Liver (tissue), 9 donors: ENCODE data around the gene NOP10. TPM values are rescaled to one million over a fixed set of nuclear protein-coding genes. Genes with fewer than 3 reads are reported as not detected.
A peak's percentile ranks its signal among the peaks of the same experiment; 100 is the strongest.

Source experiments
- DNase-seq: peaks from one replicate; pipeline ENCODE4 v3.0.0-alpha.2; 2017; ENCODE audit warnings: low spot score
- H3K27ac ChIP-seq, 2 donors: one replicate each; pipeline ENCODE4 v1.7.0; 2013; ENCODE audit warnings: inconsistent platforms in 2 of 2, low read length in 2 of 2, control low read depth in 1 of 2, low read depth in 1 of 2, mild to moderate bottlenecking in 1 of 2
- H3K27me3 ChIP-seq, 4 donors: one replicate each; pipeline versions ENCODE4 v1.6.1 to v1.7.0; 2013; ENCODE audit warnings: low read length in 3 of 4, inconsistent platforms in 1 of 4, mild to moderate bottlenecking in 1 of 4, moderate library complexity in 1 of 4; ENCODE audit not compliant: control insufficient read depth in 4 of 4, insufficient read depth in 4 of 4
- H3K36me3 ChIP-seq, 4 donors: one replicate each; pipeline versions ENCODE4 v1.6.1 to v1.7.0; 2013; ENCODE audit warnings: low read length in 3 of 4, mild to moderate bottlenecking in 3 of 4, low read depth in 1 of 4, moderate library complexity in 1 of 4; ENCODE audit not compliant: control insufficient read depth in 4 of 4, insufficient read depth in 3 of 4
- H3K4me1 ChIP-seq, 4 donors: one replicate each; pipeline versions ENCODE4 v1.6.1 to v1.7.0; 2013; ENCODE audit warnings: low read length in 3 of 4, mild to moderate bottlenecking in 3 of 4, moderate library complexity in 1 of 4; ENCODE audit not compliant: control insufficient read depth in 4 of 4, insufficient read depth in 4 of 4
- H3K4me3 ChIP-seq, 3 donors: one replicate each; pipeline versions ENCODE4 v1.6.1 to v1.7.0; 2013; ENCODE audit warnings: low read length in 3 of 3, control low read depth in 1 of 3, low read depth in 1 of 3, mild to moderate bottlenecking in 1 of 3
- H3K9ac ChIP-seq, 2 donors: one replicate each; pipeline ENCODE4 v1.7.0; 2013; ENCODE audit warnings: low read length in 2 of 2, mild to moderate bottlenecking in 2 of 2, moderate library complexity in 2 of 2, control low read depth in 1 of 2, low read depth in 1 of 2
- H3K9me3 ChIP-seq, 4 donors: one replicate each; pipeline versions ENCODE4 v1.6.1 to v1.7.0; 2013; ENCODE audit warnings: low read length in 3 of 4; ENCODE audit not compliant: control insufficient read depth in 4 of 4
- ATF3 ChIP-seq: IDR thresholded peaks from 2 replicates; pipeline ENCODE4 v1.6.1; 2016; ENCODE audit warnings: antibody characterized with exemption
- EGR1 ChIP-seq, 2 donors: IDR thresholded peaks; 2 replicates each; pipeline ENCODE4 v1.6.1; 2016 to 2018; ENCODE audit warnings: antibody characterized with exemption in 2 of 2, low read depth in 2 of 2
- FOXA1 ChIP-seq: IDR thresholded peaks from 2 replicates; pipeline ENCODE4 v1.6.1; 2016; ENCODE audit warnings: antibody characterized with exemption
- FOXA2 ChIP-seq: IDR thresholded peaks from 2 replicates; pipeline ENCODE4 v1.6.1; 2016; ENCODE audit warnings: antibody characterized with exemption
- GABPA ChIP-seq, 2 donors: IDR thresholded peaks in 1 of 2; conservative IDR thresholded peaks in 1 of 2; 2 replicates each; pipeline ENCODE4 v1.6.1; 2016; ENCODE audit warnings: antibody characterized with exemption in 2 of 2, mild to moderate bottlenecking in 1 of 2, moderate library complexity in 1 of 2
- HNF4A ChIP-seq, 2 donors: conservative IDR thresholded peaks; 2 replicates each; pipeline ENCODE4 v1.6.1; 2016; ENCODE audit warnings: antibody characterized with exemption in 2 of 2, mild to moderate bottlenecking in 2 of 2
- HNF4G ChIP-seq: IDR thresholded peaks from 2 replicates; pipeline ENCODE4 v1.6.1; 2016; ENCODE audit warnings: antibody characterized with exemption
- JUND ChIP-seq, 2 donors: IDR thresholded peaks; 2 replicates each; pipeline ENCODE4 v1.6.1; 2016; ENCODE audit warnings: antibody characterized with exemption in 2 of 2
- NR2F2 ChIP-seq: IDR thresholded peaks from 2 replicates; pipeline ENCODE4 v1.6.1; 2016; ENCODE audit warnings: antibody characterized with exemption
- RAD21 ChIP-seq, 2 donors: IDR thresholded peaks; 2 replicates each; pipeline ENCODE4 v1.6.1; 2016; ENCODE audit warnings: antibody characterized with exemption in 2 of 2, mild to moderate bottlenecking in 2 of 2
- RXRA ChIP-seq, 2 donors: IDR thresholded peaks; 2 replicates each; pipeline ENCODE4 v1.6.1; 2017 to 2018; ENCODE audit warnings: antibody characterized with exemption in 2 of 2, mild to moderate bottlenecking in 1 of 2
- SP1 ChIP-seq: IDR thresholded peaks from 2 replicates; pipeline ENCODE4 v1.6.1; 2018; ENCODE audit warnings: antibody characterized with exemption, mild to moderate bottlenecking
- TAF1 ChIP-seq: conservative IDR thresholded peaks from 2 replicates; pipeline ENCODE4 v1.6.1; 2016; ENCODE audit warnings: antibody characterized with exemption, mild to moderate bottlenecking
- YY1 ChIP-seq: IDR thresholded peaks from 2 replicates; pipeline ENCODE4 v1.6.1; 2016; ENCODE audit warnings: antibody characterized with exemption, mild to moderate bottlenecking
- WGBS: extraction: QIAGEN DNeasy Blood & Tissue Kit; methylation state at CpG from one replicate; pipeline ENCODE4 v1.1.7; 2013; 5-methylcytosine and 5-hydroxymethylcytosine counted together
- polyA plus RNA-seq, 2 donors: library from polyadenylated mRNA; stranded (reverse) in 1 of 2; unstranded in 1 of 2; fragments of 200-250 nt in 1 of 2; fragments of >200 nt in 1 of 2; fragmentation: Nextera tagmentation in 1 of 2; extraction: Ambion mirVana in 1 of 2; gene quantifications; one replicate each; pipeline versions ENCODE4 v1.2.1 to v1.2.3, GENCODE V29; 2013 to 2015
- total RNA-seq, 2 donors: library from RNA; depleted of rRNA; stranded (reverse); fragments of >200 nt; gene quantifications; one replicate each; pipeline ENCODE4 v1.2.3, GENCODE V29; 2014
- TF ChIP-seq, protein P1 (sequence below): IDR thresholded peaks from 2 replicates; pipeline ENCODE4 v1.6.1; 2016; ENCODE audit warnings: antibody characterized with exemption
- TF ChIP-seq, protein P2 (sequence below): fragments of 150-350 bp; IDR thresholded peaks from 2 replicates; pipeline ENCODE4 v1.5.1; 2017; ENCODE audit warnings: improper control_type of control experiment, low read depth, low read length; ENCODE audit not compliant: missing input control
- donor health status: healthy.
- donor health status: healthy.
- donor health status: healthy.
- donor health status: healthy.
- donor health status: healthy.

Gene NOP10
- total and polyA plus RNA-seq, 4 donors: 104 to 223 (median 125) TPM

DNA sequence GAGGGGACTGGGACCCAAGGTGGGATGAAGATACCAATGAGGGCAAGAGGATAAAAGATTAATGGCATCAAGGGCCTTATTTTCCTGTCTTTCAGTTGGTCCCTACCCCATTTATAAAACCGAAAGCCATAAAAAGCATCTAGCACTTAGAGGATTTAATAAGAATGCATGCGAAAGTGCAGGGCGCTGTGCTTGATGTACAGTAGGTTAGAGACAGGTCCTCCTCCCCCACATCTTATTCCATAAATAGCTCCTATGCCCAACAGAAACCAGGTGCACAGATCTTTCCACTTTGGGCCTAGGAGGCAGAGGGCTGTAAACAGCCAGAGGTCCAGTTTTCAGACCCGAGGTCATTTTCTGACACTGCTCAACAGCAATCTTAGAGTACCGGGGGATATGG is 22.9 kb upstream of the NOP10 start:
- Histone ChIP-seq H3K36me3 (no peaks in the 10 kb centered on the region), H3K9me3 (no peaks in the 10 kb centered on the region), H3K27ac (no peak overlapping the region), H3K9ac (no peak overlapping the region), H3K4me3 (peak overlapping the region in 1 of 3 donors; percentile 86), H3K27me3 (no peaks in the 10 kb centered on the region), H3K4me1 (peaks cover 0 to 19% (median 12%) of the 10 kb centered on the region in 4 donors)
- DNase-seq: no peak
- 53% methylated on average over 5 of the region's 5 CpGs for WGBS
- TF ChIP-seq SP1 (no peak), FOXA1 (no peak), YY1 (no peak), TAF1 (no peak), NR2F2 (no peak), GABPA (IDR thresholded peaks at IDR 0.05 in 1 of 2, conservative IDR thresholded peaks at IDR 0.05 in 1 of 2) (no peak), RAD21 (IDR thresholded peaks at IDR 0.05) (no peak), ATF3 (no peak), FOXA2 (no peak), EGR1 (IDR thresholded peaks at IDR 0.05; ENCODE audit: low read depth in 2 of 2) (no peak)
- TF ChIP-seq, protein P1, sequence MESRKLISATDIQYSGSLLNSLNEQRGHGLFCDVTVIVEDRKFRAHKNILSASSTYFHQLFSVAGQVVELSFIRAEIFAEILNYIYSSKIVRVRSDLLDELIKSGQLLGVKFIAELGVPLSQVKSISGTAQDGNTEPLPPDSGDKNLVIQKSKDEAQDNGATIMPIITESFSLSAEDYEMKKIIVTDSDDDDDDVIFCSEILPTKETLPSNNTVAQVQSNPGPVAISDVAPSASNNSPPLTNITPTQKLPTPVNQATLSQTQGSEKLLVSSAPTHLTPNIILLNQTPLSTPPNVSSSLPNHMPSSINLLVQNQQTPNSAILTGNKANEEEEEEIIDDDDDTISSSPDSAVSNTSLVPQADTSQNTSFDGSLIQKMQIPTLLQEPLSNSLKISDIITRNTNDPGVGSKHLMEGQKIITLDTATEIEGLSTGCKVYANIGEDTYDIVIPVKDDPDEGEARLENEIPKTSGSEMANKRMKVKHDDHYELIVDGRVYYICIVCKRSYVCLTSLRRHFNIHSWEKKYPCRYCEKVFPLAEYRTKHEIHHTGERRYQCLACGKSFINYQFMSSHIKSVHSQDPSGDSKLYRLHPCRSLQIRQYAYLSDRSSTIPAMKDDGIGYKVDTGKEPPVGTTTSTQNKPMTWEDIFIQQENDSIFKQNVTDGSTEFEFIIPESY: no peak

- Histone ChIP-seq H3K36me3 (no peaks in the 10 kb centered on the region), H3K4me1 (peaks cover 0 to 19% (median 12%) of the 10 kb centered on the region in 4 donors), H3K27ac (no peak overlapping the region), H3K9me3 (no peaks in the 10 kb centered on the region), H3K27me3 (no peaks in the 10 kb centered on the region), H3K4me3 (no peak overlapping the region), H3K9ac (no peak overlapping the region)
- TF ChIP-seq JUND (IDR thresholded peaks at IDR 0.05): no peak
- WGBS: 90% methylated on average over 16 of the region's 16 CpGs
- no peak for DNase-seq
Observed at GRCh38 chr15:34365091-34365825, 22.3 kb upstream of the NOP10 start.

DNA sequence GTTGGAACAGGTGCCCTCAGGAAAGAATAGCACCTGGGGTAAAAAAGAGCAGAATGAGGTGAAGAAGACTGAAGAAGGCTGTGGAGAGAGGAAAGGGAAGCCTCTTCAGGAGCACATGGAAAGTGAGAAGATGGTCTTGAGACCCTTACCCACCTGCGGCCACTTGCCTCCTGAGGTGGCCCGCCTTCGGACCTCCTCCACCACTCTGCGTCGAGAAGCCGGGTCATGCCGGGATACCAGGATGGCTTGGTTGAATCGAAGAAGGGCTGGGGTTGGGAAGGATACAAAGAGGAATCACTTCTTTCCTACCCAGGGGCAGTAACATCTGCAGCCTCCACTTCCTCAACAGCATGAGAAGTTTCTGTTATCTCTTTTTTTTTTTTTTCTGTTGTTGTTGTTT is 21.1 kb upstream of the NOP10 start:
- H3K9me3 ChIP-seq: no peaks in the 10 kb centered on the region
- H3K27ac ChIP-seq: no peak overlapping the region
- no peak overlapping the region for H3K9ac ChIP-seq
- TF ChIP-seq ATF3: no peak
- no peak for TF ChIP-seq NR2F2
- no peak for TF ChIP-seq RAD21 (IDR thresholded peaks at IDR 0.05)
- TF ChIP-seq SP1: no peak
- TF ChIP-seq HNF4A (conservative IDR thresholded peaks at IDR 0.05): no peak
- TF ChIP-seq, protein P1: no peak
- TF ChIP-seq EGR1 (IDR thresholded peaks at IDR 0.05; ENCODE audit: low read depth in 2 of 2): no peak
- TF ChIP-seq FOXA1: no peak
- TF ChIP-seq HNF4G: no peak
- no peak for TF ChIP-seq YY1
- TF ChIP-seq, protein P2, sequence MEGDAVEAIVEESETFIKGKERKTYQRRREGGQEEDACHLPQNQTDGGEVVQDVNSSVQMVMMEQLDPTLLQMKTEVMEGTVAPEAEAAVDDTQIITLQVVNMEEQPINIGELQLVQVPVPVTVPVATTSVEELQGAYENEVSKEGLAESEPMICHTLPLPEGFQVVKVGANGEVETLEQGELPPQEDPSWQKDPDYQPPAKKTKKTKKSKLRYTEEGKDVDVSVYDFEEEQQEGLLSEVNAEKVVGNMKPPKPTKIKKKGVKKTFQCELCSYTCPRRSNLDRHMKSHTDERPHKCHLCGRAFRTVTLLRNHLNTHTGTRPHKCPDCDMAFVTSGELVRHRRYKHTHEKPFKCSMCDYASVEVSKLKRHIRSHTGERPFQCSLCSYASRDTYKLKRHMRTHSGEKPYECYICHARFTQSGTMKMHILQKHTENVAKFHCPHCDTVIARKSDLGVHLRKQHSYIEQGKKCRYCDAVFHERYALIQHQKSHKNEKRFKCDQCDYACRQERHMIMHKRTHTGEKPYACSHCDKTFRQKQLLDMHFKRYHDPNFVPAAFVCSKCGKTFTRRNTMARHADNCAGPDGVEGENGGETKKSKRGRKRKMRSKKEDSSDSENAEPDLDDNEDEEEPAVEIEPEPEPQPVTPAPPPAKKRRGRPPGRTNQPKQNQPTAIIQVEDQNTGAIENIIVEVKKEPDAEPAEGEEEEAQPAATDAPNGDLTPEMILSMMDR: no peak
- no peak for TF ChIP-seq RXRA (IDR thresholded peaks at IDR 0.05)
- TF ChIP-seq FOXA2: no peak
- H3K4me3 ChIP-seq: no peak overlapping the region
- peaks cover 0 to 2% (median 0%) of the 10 kb centered on the region in 4 donors for H3K36me3 ChIP-seq
- H3K27me3 ChIP-seq: no peaks in the 10 kb centered on the region
- DNase-seq: no peak
- 97% methylated on average over 8 of the region's 8 CpGs for WGBS
- H3K4me1 ChIP-seq: peaks cover 0 to 19% (median 12%) of the 10 kb centered on the region in 4 donors
